ENCODE results near the gene CDH13.

The CDH13 gene

GRCh38 chr16:82819286-82819685 lies 192.5 kb downstream of the CDH13 start:
- TF ChIP-seq CTCF (IDR thresholded peaks at IDR 0.05) (no peak), ZFX (IDR thresholded peaks at IDR 0.05; ENCODE audit: borderline replicate concordance) (no peak)

DNA sequence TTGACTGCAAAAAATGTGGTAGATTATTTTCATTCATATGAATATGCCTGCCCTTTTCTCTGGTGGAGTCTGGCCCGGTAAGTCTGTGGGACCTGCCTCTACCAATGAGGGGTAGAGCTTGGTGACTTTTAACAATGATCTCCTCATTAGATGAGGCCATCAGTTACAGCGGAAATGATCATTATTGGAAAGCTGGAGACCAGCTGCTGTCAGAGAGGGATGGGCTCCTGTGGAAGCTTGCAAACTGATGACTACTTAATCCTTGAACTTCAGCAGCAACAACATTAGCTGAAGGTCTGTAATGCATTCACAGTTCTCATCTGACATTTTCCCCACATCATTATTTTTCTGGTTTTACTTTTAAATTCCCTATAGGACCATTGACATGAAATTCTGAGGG lies 194.1 kb downstream of the CDH13 start:
- TF ChIP-seq ZFX (IDR thresholded peaks at IDR 0.05; ENCODE audit: borderline replicate concordance) = no peak
- TF ChIP-seq CTCF (IDR thresholded peaks at IDR 0.05) = no peak
- H3K27ac ChIP-seq = no peak overlapping the region

More at GRCh38 chr16:82819286-82819685, 192.5 kb downstream of the CDH13 start:
- no peak overlapping the region for H3K27ac ChIP-seq

- H3K27ac ChIP-seq = no peak overlapping the region
- TF ChIP-seq ZFX (IDR thresholded peaks at IDR 0.05; ENCODE audit: borderline replicate concordance) (no peak), CTCF (IDR thresholded peaks at IDR 0.05) (no peak)
Measured at GRCh38 chr16:82824408-82824807, 197.6 kb downstream of the CDH13 start.

GRCh38 chr16:82829301-82829700 lies 202.5 kb downstream of the CDH13 start:
- no peak overlapping the region for H3K27ac ChIP-seq
- no peak for TF ChIP-seq ZFX (IDR thresholded peaks at IDR 0.05; ENCODE audit: borderline replicate concordance)

- TF ChIP-seq CTCF (IDR thresholded peaks at IDR 0.05) = no peak
- no peak for TF ChIP-seq ZFX (IDR thresholded peaks at IDR 0.05; ENCODE audit: borderline replicate concordance)
- no peak overlapping the region for H3K27ac ChIP-seq
Measured at GRCh38 chr16:82830944-82831343, 204.2 kb downstream of the CDH13 start.

DNA sequence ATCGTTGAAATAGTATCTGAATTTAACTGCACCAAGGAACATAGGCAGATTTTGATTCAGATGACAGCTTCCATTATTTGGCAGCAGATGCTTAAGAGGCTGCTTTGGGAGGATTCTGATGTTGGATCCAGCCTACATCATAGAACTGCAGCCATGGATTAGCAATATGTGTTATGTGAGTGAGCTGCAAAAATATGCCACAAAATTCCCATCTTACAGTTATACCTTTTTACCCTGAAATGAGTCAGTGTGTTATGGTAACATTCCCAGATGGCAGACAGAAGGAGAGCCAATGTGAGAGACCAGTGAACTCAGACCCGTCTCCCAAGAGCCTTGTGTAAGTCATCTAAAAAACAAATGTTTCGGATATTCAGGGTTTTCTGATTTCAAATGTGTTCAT lies 206.1 kb downstream of the CDH13 start:
- no peak for TF ChIP-seq ZFX (IDR thresholded peaks at IDR 0.05; ENCODE audit: borderline replicate concordance)
- TF ChIP-seq CTCF (IDR thresholded peaks at IDR 0.05) = no peak
- H3K27ac ChIP-seq = no peak overlapping the region

DNA sequence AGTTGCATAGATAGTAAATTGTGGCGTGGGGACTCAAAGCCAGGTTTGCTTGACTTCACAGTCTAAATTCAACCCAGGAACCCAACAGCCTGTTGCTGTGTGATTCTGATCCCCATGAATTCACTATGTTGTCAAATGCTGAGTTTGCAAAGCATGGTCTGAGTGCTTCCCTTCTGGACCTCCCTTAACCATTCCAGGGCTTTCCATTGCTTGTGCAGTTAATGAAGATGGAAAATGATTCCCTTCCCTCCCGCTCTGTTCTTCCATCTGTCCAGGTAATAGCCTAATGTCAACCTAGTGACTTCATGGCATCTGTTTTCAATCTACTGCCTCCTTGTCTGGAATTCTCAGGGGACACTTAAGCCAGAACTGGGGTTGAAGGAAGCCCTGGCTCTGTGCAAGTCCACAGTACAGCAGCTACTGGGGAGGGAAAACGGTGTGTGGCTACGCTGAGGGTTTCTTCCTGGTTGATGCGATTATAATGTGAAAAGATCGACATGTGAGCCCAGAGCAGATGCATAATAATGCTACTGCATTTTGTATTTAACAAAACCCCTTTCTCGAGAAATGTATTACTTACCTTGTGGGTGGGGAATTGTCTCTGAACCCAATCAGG lies 206.7 kb downstream of the CDH13 start:
- no peak overlapping the region for H3K27ac ChIP-seq
- no peak for TF ChIP-seq CTCF (IDR thresholded peaks at IDR 0.05)
- TF ChIP-seq ZFX (IDR thresholded peaks at IDR 0.05; ENCODE audit: borderline replicate concordance) = no peak
